Astrocyte (in vitro differentiated cells and primary cell): Measurements from ENCODE around the gene PTPN22.

Source experiments
- CTCF ChIP-seq: IDR thresholded peaks from 2 replicates; pipeline ENCODE4 v1.5.1; 2011; ENCODE audit warnings: low read depth, mild to moderate bottlenecking, inconsistent platforms, low read length, moderate library complexity; ENCODE audit not compliant: insufficient read depth
- EZH2 ChIP-seq: IDR thresholded peaks from 2 replicates; pipeline ENCODE4 v1.6.1; 2012; ENCODE audit warnings: mild to moderate bottlenecking, low read length, inconsistent platforms; ENCODE audit not compliant: insufficient read depth

DNA sequence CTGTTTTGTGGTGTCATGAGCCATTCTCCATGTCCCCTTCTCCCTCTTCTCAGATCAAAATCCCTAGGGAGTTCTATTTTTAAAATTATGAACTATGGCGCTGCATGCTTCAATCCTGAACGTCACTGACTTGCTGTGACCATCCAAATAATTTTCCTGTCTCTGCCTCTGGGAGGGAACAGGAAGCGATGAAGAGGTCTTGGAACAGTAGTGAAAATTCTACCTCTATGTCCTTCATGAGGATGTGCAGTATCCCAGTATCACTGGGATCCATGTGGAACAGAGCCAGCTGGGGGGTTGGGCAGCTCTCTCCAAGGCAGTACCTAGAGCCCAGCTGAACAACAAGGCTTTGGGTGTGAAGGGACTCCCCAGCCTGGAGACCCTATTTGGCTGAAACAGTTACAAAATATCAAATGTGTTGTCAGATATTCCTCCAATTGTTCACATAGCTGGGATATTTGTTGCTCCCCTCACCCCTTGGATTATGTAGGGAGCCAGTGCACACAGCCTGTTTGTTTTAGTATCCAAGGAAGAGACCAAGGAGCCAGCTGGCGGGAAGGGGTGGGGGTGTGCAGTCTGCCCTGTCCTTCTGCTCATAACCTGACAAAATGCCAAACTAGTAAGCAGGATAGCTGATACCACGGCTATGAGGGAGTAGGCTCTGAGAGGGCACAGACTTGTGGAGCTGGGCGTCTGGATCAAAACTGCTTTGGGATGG is 41.2 kb upstream of the PTPN22 start:
- TF ChIP-seq EZH2 (no peak), CTCF (no peak)
